Endothelial cell of umbilical vein (primary cell): Measurements from ENCODE around the gene OSBPL1A. TPM values are rescaled to one million over a fixed set of nuclear protein-coding genes. Genes with fewer than 3 reads are reported as not detected.
A peak's percentile ranks its signal among the peaks of the same experiment; 100 is the strongest.

ENCODE experiments used
- BruUV-seq: library from RNA; stranded (reverse); fragments of 400-500 nt; replicated peaks from 2 replicates; lab custom pipeline; 2021; lab: Mats Ljungman, UMichigan
- CTCF ChIA-PET: fragments of 300-600, 350-600 bp; sonication (Branson Sonifier 250); formaldehyde crosslinking; loops from one replicate; lab custom pipeline; 2021; ENCODE audit warnings: antibody characterized with exemption, inconsistent platforms; lab: Charles Lee
- POLR2A ChIA-PET: fragments of 300-600, 350-600 bp; sonication (Branson Sonifier 250); formaldehyde crosslinking; loops from one replicate; lab custom pipeline; 2021; ENCODE audit warnings: antibody characterized with exemption, inconsistent platforms; lab: Charles Lee
- DNase-seq: peaks from one replicate; pipeline ENCODE4 v3.0.0-alpha.2; 2011; ENCODE audit warnings: low read depth, low spot score
- FAIRE-seq: peaks from 2 replicates; lab custom pipeline; 2011; peaks lifted over from hg19 to GRCh38; lab: Jason Lieb, UNC
- H2AFZ ChIP-seq: 2 replicates; pipeline ENCODE4 v1.6.0; 2012; ENCODE audit warnings: low read depth, low read length, control low read depth, inconsistent platforms
- H3K27ac ChIP-seq: 2 replicates; pipeline ENCODE4 v1.5.1; 2011; ENCODE audit warnings: low read depth, mild to moderate bottlenecking, control low read depth, low read length, moderate library complexity; ENCODE audit not compliant: insufficient read depth
- H3K27me3 ChIP-seq, 2 experiments: 2 replicates each; pipeline versions ENCODE4 v1.6.0 to v1.6.1; 2011; ENCODE audit warnings: low read length in 2 of 2, mixed read lengths in 1 of 2; ENCODE audit not compliant: control insufficient read depth in 2 of 2, insufficient read depth in 2 of 2
- H3K36me3 ChIP-seq, 2 experiments: 2 replicates in 1 of 2; 3 replicates in 1 of 2; pipeline ENCODE4 v1.5.1; 2011; ENCODE audit warnings: low read length in 2 of 2, mild to moderate bottlenecking in 1 of 2, moderate library complexity in 1 of 2; ENCODE audit not compliant: control insufficient read depth in 2 of 2, insufficient read depth in 2 of 2; ENCODE audit errors: extremely low read depth in 1 of 2
- H3K4me1 ChIP-seq: 3 replicates; pipeline ENCODE4 v1.5.1; 2011; ENCODE audit warnings: mild to moderate bottlenecking, low read length; ENCODE audit not compliant: control insufficient read depth, insufficient read depth; ENCODE audit errors: extremely low read depth
- H3K4me2 ChIP-seq: 2 replicates; pipeline ENCODE4 v1.6.1; 2011; ENCODE audit warnings: low read length, control low read depth, mixed read lengths; ENCODE audit not compliant: insufficient read depth
- H3K4me3 ChIP-seq, 3 experiments: fragments of 200-600 bp in 1 of 3; sonication (generic), shearing (Covaris generic) in 1 of 3; replicated peaks in 1 of 3; 2 replicates each; pipeline ENCODE4 v1.5.1; 2011 to 2016; ENCODE audit warnings: control low read depth in 3 of 3, low read length in 3 of 3, mild to moderate bottlenecking in 2 of 3, inconsistent platforms in 1 of 3, low read depth in 1 of 3, moderate library complexity in 1 of 3; ENCODE audit not compliant: insufficient read depth in 1 of 3
- H3K79me2 ChIP-seq: 2 replicates; pipeline ENCODE4 v1.6.0; 2012; ENCODE audit warnings: low read length, inconsistent platforms; ENCODE audit not compliant: control insufficient read depth, insufficient read depth
- H3K9ac ChIP-seq: replicated peaks from 2 replicates; pipeline ENCODE3; 2011; ENCODE audit warnings: low read length, control low read depth; ENCODE audit not compliant: insufficient read depth; ENCODE audit errors: extremely low read depth
- H3K9me1 ChIP-seq: replicated peaks from 3 replicates; pipeline ENCODE4 v1.6.0; 2011; ENCODE audit warnings: mild to moderate bottlenecking, low read length; ENCODE audit not compliant: control insufficient read depth, insufficient read depth; ENCODE audit errors: extremely low read depth
- H3K9me3 ChIP-seq: replicated peaks from 2 replicates; pipeline ENCODE4 v1.5.1; 2012; ENCODE audit warnings: low read length, inconsistent platforms; ENCODE audit not compliant: control insufficient read depth, insufficient read depth
- H4K20me1 ChIP-seq: replicated peaks from 2 replicates; pipeline ENCODE3; 2011; ENCODE audit warnings: mild to moderate bottlenecking, low read length; ENCODE audit not compliant: control insufficient read depth, insufficient read depth; ENCODE audit errors: extremely low read depth
- CTCF ChIP-seq, 2 donors: IDR thresholded peaks; 1 replicate in 1 of 2; 2 replicates in 1 of 2; pipeline ENCODE4 v1.5.1; 2011; ENCODE audit warnings: low read length in 2 of 2, mild to moderate bottlenecking in 2 of 2, moderate library complexity in 2 of 2, control low read depth in 1 of 2, inconsistent platforms in 1 of 2, low read depth in 1 of 2; ENCODE audit not compliant: insufficient read depth in 1 of 2; ENCODE audit errors: extremely low read depth in 1 of 2
- EZH2 ChIP-seq: IDR thresholded peaks from 2 replicates; pipeline ENCODE4 v1.6.1; 2012; ENCODE audit warnings: borderline replicate concordance, low read depth, mild to moderate bottlenecking, moderate library complexity, low read length, inconsistent platforms; ENCODE audit not compliant: severe bottlenecking
- FOS ChIP-seq: IDR thresholded peaks from 2 replicates; pipeline ENCODE4 v1.6.1; 2011; ENCODE audit warnings: mild to moderate bottlenecking, low read length, moderate library complexity, borderline replicate concordance; ENCODE audit not compliant: insufficient read depth
- GATA2 ChIP-seq: IDR thresholded peaks from 2 replicates; pipeline ENCODE4 v1.7.0; 2011; ENCODE audit warnings: low read depth, mild to moderate bottlenecking, moderate library complexity, mixed read lengths, low read length; ENCODE audit not compliant: insufficient read length, insufficient read depth
- JUN ChIP-seq: IDR thresholded peaks from 2 replicates; pipeline ENCODE4 v1.6.1; 2011; ENCODE audit warnings: borderline replicate concordance, low read depth; ENCODE audit not compliant: insufficient read length, insufficient read depth
- MAX ChIP-seq: IDR thresholded peaks from 2 replicates; pipeline ENCODE4 v1.6.1; 2011; ENCODE audit not compliant: insufficient read depth, insufficient read length
- MYC ChIP-seq: IDR thresholded peaks from one replicate; pipeline ENCODE4 v1.6.1; 2011; ENCODE audit warnings: mild to moderate bottlenecking, low read depth, low read length
- POLR2A ChIP-seq: IDR thresholded peaks from 2 replicates; pipeline ENCODE4 v1.6.1; 2012; ENCODE audit warnings: low read depth, mild to moderate bottlenecking, control low read depth, low read length
- POLR2AphosphoS5 ChIP-seq: IDR thresholded peaks from 2 replicates; pipeline ENCODE4 v1.6.1; 2012; ENCODE audit warnings: low read depth, mild to moderate bottlenecking, control low read depth, low read length, moderate library complexity; ENCODE audit not compliant: insufficient read depth
- dilution Hi-C: fragments of 300-500 bp; cut with MboI; formaldehyde crosslinking; loops from one replicate; pipeline ENCODE4 v1.15.0; 2019; ENCODE audit warnings: low sequenced_read_pairs; ENCODE audit not compliant: extremely low pct_ligation_motif_present
- intact Hi-C: fragments of 100-400 bp; cut with micrococcal nuclease; formaldehyde crosslinking; loops from one replicate; pipeline ENCODE4 v1.10.0; 2022
- polyA plus RNA-seq, 4 experiments: library from polyadenylated mRNA; depleted of rRNA in 3 of 4; stranded (reverse) in 3 of 4; unstranded in 1 of 4; fragments of >200 nt; gene quantifications; 2 replicates each; pipeline versions ENCODE4 v1.2.1 to v1.2.3, GENCODE V29; 2011 to 2012; ENCODE audit warnings: missing spikeins in 1 of 4
- total RNA-seq: library from RNA; stranded (reverse); gene quantifications from 2 replicates; pipeline ENCODE4 v1.2.3, GENCODE V29; 2021

Gene OSBPL1A
- total and polyA plus RNA-seq, 2 donors (not counting 3 experiments of a cell fraction or from before 2014, with no cell fraction given) = 6.4 to 16.5 TPM

GRCh38 chr18:24342347-24342746 lies 55.3 kb downstream of the OSBPL1A start:
- no peaks in the 10 kb centered on the region for H3K36me3 ChIP-seq
- H4K20me1 ChIP-seq = no peaks in the 10 kb centered on the region
- H3K79me2 ChIP-seq = no peaks in the 10 kb centered on the region
- no peaks in the 10 kb centered on the region for H3K9me1 ChIP-seq
- no peaks in the 10 kb centered on the region for H3K9me3 ChIP-seq
- dilution Hi-C loops = no loop called here
- no TSS peak for BruUV-seq
- intact Hi-C loops = no loop called here
- no peaks in the 10 kb centered on the region for H3K4me1 ChIP-seq
- CTCF ChIA-PET = interaction anchor here (1.0 kb wide), 1 partner anchor 147 kb away, joined by 3 read pairs; no protein-coding TSS in a partner anchor
- TF ChIP-seq EZH2 (no peak), JUN (no peak), MAX (no peak), POLR2A (no peak), FOS (no peak), POLR2AphosphoS5 (no peak), GATA2 (no peak), MYC (no peak), CTCF (IDR thresholded peaks at IDR 0.05; ENCODE audit: extremely low read depth in 1 of 2, insufficient read depth in 1 of 2, low read depth in 1 of 2, low read length in 2 of 2) (no peak)
- no peak overlapping the region for H3K4me3 ChIP-seq
- no peak overlapping the region for H3K9ac ChIP-seq
- DNase-seq (no peak), FAIRE-seq (peak; percentile 50)
- no peak overlapping the region for H2AFZ ChIP-seq
- no peak overlapping the region for H3K27ac ChIP-seq
- POLR2A ChIA-PET = no interaction called here
- H3K27me3 ChIP-seq = no peaks in the 10 kb centered on the region
- no peak overlapping the region for H3K4me2 ChIP-seq
